Kidney (tissue), 11 donors: ENCODE data around the gene RASA4. TPM values are rescaled to one million over a fixed set of nuclear protein-coding genes. Genes with fewer than 3 reads are reported as not detected.
A peak's percentile ranks its signal among the peaks of the same experiment; 100 is the strongest.
"Not testable (repeated sequence)": the region's sequence is repeated elsewhere in the genome, so short reads cannot be mapped to it uniquely, and the experiment has no call there.

Experiments used
- DNase-seq, 5 donors: peaks; one replicate each; pipeline ENCODE4 v3.0.0-alpha.2; 2013 to 2020
- FAIRE-seq: peaks from 2 replicates; lab custom pipeline; 2012; peaks lifted over from hg19 to GRCh38; lab: Jason Lieb, UNC
- H3K27ac ChIP-seq, 2 donors: one replicate each; pipeline ENCODE4 v1.7.0; 2013; ENCODE audit warnings: low read depth in 2 of 2, low read length in 2 of 2, inconsistent platforms in 1 of 2
- H3K27me3 ChIP-seq: one replicate; pipeline ENCODE4 v1.7.1; 2013; ENCODE audit warnings: low read length, inconsistent platforms; ENCODE audit not compliant: control insufficient read depth, insufficient read depth
- H3K36me3 ChIP-seq, 3 donors: one replicate each; pipeline versions ENCODE4 v1.7.0 to v1.7.1; 2013; ENCODE audit warnings: low read length in 3 of 3, control low read depth in 1 of 3, inconsistent platforms in 1 of 3; ENCODE audit not compliant: insufficient read depth in 3 of 3, control insufficient read depth in 2 of 3
- H3K4me1 ChIP-seq, 3 donors: one replicate each; pipeline versions ENCODE4 v1.7.0 to v1.7.1; 2013; ENCODE audit warnings: low read length in 3 of 3, inconsistent platforms in 1 of 3, low read depth in 1 of 3; ENCODE audit not compliant: control insufficient read depth in 2 of 3, insufficient read depth in 2 of 3
- H3K4me3 ChIP-seq, 3 donors: one replicate each; pipeline versions ENCODE4 v1.7.0 to v1.8.1; 2013; ENCODE audit warnings: low read length in 3 of 3, control low read depth in 1 of 3, inconsistent platforms in 1 of 3
- H3K9ac ChIP-seq, 3 donors: one replicate each; pipeline versions ENCODE4 v1.7.0 to v1.7.1; 2013; ENCODE audit warnings: low read length in 3 of 3, control low read depth in 1 of 3, inconsistent platforms in 1 of 3
- H3K9me3 ChIP-seq, 3 donors: one replicate each; pipeline versions ENCODE4 v1.7.0 to v1.7.1; 2013; ENCODE audit warnings: low read length in 3 of 3, control low read depth in 1 of 3, inconsistent platforms in 1 of 3; ENCODE audit not compliant: control insufficient read depth in 2 of 3, insufficient read depth in 1 of 3
- intact Hi-C: fragments of 100-400 bp; cut with DNase I; formaldehyde crosslinking; loops from one replicate; pipeline ENCODE4 v1.11.1; 2022
- polyA plus RNA-seq: library from polyadenylated mRNA; stranded (reverse); fragments of 350-450 nt; fragmentation: Illumina TruSeq; extraction: RNeasy Lipid Tissue Mini Kit (QIAGEN cat#74804); gene quantifications from one replicate; pipeline ENCODE4 v1.2.3, GENCODE V29; 2014; ENCODE audit warnings: low read depth, low replicate concordance; ENCODE audit not compliant: insufficient read depth
- total RNA-seq: library from RNA; stranded (reverse); fragmentation: NEBNext Ultra II Directional; extraction: Animal tissue kit (Norgen Biotek cat#: 25700); gene quantifications from one replicate; pipeline ENCODE4 v1.2.1, GENCODE V29; 2021
- donor health status: control.
- donor health status: control.
- donor health status: DM: yes; HTN: yes; CAD: no.
- donor health status: Normal renal cell carcinoma (clear cell type).

RASA4 gene
- total and polyA plus RNA-seq, 2 donors from 2014 or later, result 47.0 to 63.3 TPM

DNA sequence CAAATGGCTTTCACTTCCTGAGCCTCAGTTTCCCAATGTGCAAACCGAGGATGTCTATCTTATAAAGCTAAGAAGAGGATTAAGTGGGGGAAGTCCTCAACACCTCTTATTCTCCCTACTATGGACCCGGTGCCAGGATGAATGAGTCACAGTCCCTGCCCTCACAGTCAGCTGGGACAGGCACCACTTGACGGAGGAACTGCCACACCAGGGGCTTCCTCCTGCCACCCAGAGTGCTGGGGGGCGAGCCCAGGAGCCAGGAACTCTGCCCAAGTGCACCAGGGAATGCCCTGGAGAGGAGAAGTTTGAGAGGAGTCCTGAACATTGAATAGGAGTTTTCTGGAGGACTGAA, 2.2 kb downstream of the RASA4 start:
- H3K9ac ChIP-seq, H3K27ac ChIP-seq, H3K4me1 ChIP-seq, H3K27me3 ChIP-seq, DNase-seq, intact Hi-C loops, FAIRE-seq, H3K9me3 ChIP-seq, H3K4me3 ChIP-seq, H3K36me3 ChIP-seq: not testable (repeated sequence)

DNA sequence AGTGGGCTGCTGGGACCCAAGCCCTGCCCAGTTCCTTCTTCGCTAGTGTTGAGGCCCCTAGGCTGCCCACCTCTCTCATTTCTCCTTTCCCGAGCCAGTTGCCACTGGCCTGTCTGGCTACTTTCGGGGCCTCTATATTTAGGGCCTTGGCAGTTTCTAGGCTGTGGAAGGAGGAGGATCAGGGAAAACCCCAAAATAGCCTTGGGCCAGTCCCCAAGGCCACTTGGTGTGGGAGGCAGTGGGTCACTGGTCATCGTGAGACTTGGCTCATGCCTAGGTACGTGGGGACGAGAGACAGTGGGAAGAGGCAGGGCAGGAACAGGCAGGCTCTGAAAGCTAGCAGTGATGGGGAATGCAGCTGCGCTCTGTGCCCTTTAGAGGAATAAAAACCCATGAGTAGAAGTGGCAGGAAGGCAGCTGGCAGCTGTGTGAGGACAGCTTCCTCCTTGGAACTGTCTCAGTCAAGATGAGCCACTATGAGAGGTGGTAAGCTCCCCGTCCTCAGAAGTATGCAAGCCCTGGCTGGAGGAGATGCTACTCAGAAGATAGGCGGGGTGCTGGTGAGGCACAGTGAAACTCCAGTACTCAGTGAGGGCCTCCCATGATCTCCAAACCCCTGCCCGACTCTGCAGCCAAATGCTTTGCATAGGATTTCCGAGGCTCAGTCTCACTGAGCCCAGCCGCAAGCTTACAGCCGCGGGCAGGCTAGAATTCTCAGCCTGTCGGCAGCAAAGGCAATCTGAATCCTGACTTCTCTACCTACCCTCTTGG, 2.8 kb downstream of the RASA4 start:
- H3K4me1 ChIP-seq, H3K9me3 ChIP-seq, H3K27ac ChIP-seq, H3K36me3 ChIP-seq, intact Hi-C loops, H3K27me3 ChIP-seq, H3K4me3 ChIP-seq, FAIRE-seq, H3K9ac ChIP-seq: not testable (repeated sequence)
- DNase-seq, result peak in 1 of 5 donors; percentile 16

DNA sequence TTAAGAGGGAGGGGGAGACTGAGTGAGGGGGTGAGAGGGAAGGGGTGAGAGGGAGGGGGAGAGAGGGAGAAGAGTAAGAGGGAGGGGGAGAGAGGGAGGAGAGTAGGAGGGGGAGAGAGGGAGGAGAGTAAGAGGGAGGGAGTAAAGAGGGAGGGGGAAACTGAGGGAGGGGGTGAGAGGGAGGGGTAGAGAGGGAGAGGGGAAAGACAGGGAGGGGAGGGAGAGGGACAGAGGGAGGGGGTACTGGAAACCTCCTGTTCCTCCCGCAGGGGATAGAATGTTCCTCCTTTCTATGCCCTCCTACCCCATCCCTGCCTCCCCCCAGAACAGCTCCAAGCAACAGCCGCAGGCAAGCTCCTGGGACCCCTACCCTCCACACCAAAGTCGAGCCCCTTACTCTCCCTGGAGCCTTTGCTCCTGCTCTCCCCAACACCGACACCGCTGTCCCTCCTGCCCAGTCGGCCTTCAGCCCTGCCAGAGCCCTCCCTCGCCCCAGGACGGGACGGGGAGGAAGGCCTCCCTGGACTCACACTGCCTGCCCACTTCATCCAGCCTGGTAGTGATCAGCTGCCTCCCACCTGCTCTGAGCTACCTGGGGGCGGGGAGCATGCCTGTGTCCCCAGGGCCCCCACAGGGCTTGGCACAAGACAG, 4.8 kb downstream of the RASA4 start:
- H3K4me3 ChIP-seq, intact Hi-C loops, FAIRE-seq, H3K4me1 ChIP-seq, H3K9me3 ChIP-seq, H3K27me3 ChIP-seq, H3K36me3 ChIP-seq, H3K9ac ChIP-seq: not testable (repeated sequence)
- peak; percentile 23 to 85 (median 43) for DNase-seq
- peak overlapping the region in 1 of 2 donors; percentile 28 for H3K27ac ChIP-seq

DNA sequence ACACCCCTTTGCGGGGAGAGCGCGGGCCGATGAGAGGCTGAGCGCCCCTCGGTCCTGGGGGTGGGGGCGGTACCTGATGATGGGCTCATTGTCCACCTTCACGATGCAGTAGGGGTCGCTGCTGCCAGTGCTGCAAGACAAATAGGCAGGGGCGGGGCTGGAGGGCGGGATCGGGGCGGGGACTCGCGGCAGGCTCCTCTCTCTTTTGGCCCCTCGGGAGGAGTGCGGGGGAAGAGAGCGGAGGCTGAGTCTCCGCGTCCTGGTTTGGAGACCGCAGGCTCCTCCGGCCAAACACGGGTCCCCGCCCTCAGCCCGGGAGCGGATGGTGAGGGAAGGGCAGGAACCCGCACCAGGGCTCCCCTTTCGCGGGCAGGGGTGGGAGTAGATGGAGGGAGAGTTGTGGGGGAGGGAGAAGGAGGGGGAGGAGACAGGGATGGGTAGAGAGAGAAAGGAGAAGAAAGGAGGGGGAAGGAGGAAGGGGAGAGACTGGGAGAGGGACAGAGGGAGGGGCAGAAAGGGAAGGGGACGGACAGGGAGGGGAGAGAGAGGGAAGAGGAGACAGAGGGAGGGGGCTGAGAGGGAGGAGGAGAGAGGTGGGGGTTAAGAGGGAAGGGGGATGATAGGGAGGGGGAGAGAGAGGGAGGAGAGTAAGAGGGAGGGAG, 5.4 kb downstream of the RASA4 start:
- H3K27ac ChIP-seq, H3K36me3 ChIP-seq, FAIRE-seq, H3K9ac ChIP-seq, DNase-seq, intact Hi-C loops, H3K27me3 ChIP-seq, H3K9me3 ChIP-seq, H3K4me3 ChIP-seq, H3K4me1 ChIP-seq: not testable (repeated sequence)

DNA sequence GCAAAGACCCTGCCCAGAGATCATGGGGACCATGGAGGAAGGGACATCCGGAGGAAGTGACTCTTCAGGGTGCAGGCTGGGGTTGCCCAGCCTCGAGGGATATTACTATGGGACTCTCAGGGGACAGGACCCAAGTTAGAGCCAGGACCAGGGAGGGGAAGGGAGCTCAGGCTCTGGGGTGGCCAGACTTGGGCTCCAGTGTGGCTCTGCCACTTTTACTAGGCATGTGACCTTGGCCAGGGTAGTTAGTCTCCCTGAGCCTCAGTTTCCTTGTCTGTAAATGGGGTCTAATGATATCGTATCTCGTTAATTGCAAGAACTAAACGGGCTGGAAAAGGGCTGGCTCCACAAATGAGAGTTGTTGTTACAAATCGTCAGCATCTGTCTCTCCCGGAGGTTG, 6.1 kb downstream of the RASA4 start:
- intact Hi-C loops, H3K9ac ChIP-seq, H3K36me3 ChIP-seq, H3K27me3 ChIP-seq, H3K9me3 ChIP-seq, H3K27ac ChIP-seq, H3K4me1 ChIP-seq, H3K4me3 ChIP-seq, DNase-seq, FAIRE-seq: not testable (repeated sequence)

DNA sequence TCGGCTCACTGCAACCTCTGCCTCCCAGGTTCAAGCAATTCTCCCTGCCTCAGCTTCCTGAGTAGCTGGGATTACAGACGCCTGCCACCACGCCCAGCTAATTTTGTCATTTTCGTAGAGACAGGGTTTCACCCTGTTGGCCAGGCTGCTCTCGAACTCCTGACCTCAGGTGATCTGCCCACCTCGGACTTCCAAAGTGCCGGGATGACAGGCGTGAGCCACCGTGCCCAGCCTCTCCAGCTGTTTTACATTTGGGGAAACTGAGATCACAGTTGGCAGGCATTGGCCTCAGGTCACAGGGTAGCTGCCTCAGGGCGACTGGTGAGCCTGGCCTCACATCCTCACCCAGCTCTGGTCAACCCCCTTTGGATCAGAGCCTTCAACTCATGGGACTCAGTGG, 6.8 kb downstream of the RASA4 start:
- H3K9me3 ChIP-seq, H3K27me3 ChIP-seq, FAIRE-seq, DNase-seq, H3K9ac ChIP-seq, H3K4me3 ChIP-seq, H3K27ac ChIP-seq, intact Hi-C loops, H3K4me1 ChIP-seq, H3K36me3 ChIP-seq: not testable (repeated sequence)

DNA sequence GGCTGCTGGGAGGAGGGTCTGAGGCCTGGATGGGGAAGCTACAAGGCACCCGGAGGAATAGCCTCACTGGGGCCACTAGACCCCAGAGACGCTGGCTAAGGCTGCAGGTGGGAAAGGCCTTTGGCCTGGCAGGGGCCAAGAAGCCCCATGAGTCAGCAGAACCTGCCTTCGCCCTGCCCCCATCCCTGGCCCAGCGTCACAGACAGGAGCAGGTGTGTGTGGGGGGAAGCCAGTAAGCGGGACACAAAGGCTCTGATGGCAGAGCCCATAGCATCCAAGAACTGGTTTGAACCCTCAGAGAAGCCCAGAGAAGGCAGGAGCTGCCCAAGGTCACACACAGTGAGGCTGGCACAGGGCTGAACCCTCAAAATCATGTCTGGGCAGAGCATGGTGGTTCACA, 9.7 kb downstream of the RASA4 start:
- H3K36me3 ChIP-seq, H3K27ac ChIP-seq, H3K4me1 ChIP-seq, H3K9me3 ChIP-seq, DNase-seq, FAIRE-seq, H3K4me3 ChIP-seq, H3K27me3 ChIP-seq, intact Hi-C loops, H3K9ac ChIP-seq: not testable (repeated sequence)
